ENCODE measurements around the gene IL10RA.
"Not testable (repeated sequence)": the region's sequence is repeated elsewhere in the genome, so short reads cannot be mapped to it uniquely, and the experiment has no call there.

The IL10RA gene

DNA sequence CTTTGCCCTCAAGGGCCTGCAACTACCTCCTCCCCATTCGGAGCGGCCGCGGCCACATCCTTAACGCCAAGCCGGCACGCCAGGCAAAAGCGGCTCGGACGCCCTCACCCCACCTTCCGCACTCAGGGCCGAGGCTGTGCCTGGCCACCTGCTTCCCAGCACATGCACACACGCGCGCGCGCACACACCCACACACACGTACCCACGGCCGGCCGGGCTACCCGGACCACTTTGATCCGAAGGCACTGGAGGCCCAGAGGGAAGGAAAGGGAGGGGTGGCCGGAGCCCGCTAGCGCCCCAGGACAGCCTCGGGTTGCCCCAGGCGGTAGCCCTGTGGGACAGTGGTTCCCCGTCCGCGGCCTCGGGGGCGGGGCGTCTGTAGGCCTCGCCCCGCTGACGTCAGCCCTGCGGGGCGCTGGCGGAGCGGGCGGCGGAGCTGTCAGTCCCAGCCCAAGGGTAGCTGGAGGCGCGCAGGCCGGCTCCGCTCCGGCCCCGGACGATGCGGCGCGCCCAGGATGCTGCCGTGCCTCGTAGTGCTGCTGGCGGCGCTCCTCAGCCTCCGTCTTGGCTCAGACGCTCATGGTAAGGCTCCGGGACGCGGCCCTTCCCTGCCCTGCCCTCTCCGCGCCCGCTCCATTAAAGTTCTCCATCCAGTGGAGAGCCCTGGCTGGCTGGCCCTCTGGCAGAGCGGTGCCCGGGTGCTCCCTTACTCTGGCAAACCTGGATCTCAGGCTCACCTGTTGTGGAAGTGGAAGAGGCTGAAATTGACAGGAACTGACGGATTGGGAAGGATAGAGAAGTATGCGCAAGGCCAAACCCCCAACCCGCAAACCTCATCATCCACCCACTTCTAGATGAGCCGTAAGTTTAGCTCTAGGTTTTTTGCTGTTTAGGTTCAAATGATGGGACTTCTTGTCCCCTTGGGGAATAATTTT, at the start of gene IL10RA:
TSS of gene IL10RA (plus strand) at position 442 of the 935 bp plus-strand sequence. CDS start at position 516, 74 bp downstream.
- DNase-seq = peak; percentile 89

DNA sequence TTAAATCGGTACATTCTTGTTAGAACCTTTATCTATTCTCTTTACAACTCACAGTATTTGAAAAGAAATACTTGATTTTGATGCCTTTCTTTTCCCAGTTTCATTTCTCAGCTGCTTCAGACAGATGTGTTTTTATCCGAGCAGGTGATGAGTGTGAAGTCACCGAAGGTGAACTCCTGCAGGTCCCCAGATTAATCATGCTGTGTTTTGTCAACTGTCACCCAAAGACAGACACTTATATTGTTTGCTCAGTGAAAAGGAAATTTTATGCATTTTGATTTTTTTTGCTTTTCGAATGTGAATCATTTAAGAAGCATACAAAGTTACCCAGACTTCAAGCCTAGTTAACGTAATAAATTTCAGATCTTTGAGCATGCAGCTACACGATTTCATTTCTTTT, 49.2 kb upstream of the IL10RA start:
- DNase-seq = no peak

- DNase-seq = no peak
These were observed 45.5 kb upstream of the IL10RA start for GRCh38 chr11:117940736-117941135.

DNA sequence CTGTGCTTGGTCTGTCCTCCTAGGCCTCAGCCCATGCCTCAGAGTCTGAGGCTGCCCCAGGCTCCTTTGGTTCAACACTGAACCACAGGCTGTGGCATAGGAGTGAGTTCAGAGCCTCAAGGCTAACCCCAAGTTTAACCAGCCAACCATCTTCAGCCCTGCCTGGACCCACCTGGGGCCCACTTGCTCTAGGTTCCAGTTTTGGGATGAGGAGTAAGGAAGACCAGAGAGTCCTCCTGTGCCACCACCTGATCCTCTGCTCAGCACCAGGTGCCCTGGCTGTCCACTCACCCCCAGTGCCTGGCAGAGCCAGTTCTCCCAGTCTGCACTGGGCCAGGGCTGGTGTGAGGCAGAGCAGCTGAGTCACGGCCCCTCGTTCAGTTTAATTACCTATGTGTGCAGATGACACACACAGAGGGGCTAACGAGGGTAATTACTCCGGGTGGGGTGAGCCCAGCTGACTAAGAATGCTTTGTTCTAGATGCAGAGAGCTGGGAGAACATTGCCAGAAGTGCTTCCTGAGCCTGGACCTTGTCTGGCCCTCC, 45.0 kb upstream of the IL10RA start:
- peak; percentile 93 for DNase-seq

DNA sequence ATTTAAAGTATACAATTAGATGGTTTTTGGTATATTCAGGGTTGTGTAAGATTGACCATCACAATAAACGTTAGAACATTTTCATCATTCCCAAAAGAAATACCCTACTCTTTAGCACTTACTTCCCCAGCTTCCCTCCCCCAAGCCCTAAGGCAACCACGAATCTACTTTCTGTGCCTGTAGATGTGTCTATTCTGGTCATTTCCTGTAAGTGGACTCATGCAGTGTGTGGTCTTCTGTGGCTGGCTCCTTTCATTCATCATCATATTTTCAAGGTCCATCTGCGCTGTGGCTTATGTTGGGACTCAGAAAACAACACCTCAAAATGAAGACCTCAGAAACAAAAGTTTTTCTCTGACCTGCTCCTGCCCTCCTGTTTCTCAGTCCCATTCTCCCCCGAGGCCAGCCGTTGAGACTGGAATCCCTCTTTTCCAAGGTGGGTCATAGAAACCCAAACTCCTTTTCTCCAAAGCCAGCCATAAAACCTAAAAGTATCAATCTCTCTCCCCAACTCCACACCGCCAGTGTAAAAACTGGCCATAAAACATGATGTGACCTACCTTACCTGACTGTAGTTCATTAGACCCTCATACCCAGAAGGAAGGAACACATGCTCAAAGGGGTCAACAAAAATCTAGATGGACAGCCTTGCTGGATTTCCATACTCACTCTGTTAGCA, 44.1 kb upstream of the IL10RA start:
- DNase-seq = no peak

- DNase-seq = no peak
These were observed 41.6 kb upstream of the IL10RA start for GRCh38 chr11:117944554-117944953.

DNA sequence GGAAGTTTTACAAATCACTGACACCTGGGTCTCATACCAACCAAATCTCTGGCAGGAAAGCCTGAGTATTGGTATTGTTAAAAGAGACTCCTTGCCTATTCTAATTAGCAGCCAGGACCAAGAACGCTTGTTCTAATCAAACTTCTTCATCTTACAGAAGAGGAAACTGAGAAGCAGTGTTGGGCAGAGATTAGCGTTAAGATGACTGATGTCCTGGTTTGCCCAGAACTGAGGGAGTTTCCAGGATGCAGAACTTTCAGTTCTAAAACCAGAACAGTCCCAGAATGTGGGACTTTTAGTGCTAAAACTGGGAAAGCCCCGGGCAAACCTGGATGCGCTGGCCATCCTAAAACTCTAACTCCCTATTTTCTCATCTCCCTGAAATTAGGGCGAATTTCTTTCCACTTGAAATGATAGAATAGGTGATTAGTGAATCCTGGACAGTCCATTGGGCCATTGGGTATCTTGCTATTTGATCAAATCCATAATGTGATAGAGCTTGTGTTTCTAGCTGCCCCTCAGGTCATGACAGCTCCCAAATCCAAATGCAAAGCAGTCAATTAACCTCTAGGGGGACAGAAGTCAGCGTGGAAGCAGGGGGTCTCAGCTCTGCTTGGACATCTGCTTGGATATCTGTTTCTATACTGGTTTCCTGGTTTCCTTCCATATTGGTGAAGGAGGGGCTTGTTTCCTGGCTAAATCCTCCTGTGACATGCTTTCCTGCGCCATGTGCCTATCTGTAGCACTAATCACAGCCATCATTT, 41.0 kb upstream of the IL10RA start:
- no peak for DNase-seq

- no peak for DNase-seq
These were observed 39.9 kb upstream of the IL10RA start for GRCh38 chr11:117946156-117946841.

DNA sequence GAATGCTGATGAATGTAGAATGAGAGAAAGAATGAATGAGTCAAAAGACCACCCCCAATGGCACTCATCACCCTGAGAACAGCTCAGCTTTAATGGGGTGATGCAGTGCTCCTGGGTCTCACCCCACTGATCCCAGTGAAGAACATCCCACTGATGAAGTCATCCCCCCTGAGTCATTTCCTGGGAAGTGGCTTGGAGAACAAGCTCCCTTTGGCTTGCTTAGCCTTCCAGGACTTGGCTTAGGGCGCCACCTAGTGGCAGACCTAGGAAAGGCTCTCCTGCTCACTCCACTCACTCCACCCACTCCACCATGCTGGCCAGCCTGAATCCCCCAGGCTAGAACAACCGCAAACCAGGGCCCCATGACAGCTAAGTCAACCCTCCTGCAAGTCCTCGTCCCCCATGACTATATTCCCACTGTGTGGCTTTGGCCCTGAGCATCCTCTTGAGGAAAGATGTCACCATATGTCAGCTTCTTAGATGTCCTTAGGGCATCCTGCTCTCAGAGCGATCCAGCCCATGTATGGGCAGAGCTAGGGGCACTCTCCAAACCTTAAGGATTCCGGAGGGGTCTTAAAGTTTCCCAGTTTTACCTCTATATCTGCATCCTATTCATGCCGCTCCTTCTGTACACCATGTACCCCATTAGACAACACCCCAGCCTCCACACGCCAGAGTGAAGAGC, 39.2 kb upstream of the IL10RA start:
- peak; percentile 97 for DNase-seq

GRCh38 chr11:117947751-117948150, 38.4 kb upstream of the IL10RA start:
- not testable (repeated sequence) for DNase-seq

DNA sequence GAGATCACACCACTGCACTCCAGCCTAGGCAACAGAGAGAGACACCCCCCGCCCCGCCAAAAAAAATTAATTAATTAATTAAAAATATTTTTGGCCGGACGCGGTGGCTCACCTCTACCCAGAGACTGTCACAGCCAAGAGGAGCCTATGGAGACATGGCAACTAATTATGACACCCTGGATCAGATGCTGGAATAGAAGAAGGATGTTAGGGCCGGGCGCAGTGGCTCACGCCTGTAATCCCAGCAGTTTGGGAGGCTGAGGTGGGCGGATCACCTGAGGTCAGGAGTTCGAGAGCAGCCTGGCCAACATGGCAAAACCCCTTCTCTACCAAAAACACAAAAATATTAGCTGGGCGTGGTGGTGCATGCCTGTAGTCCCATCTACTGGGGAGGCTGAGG, 37.7 kb upstream of the IL10RA start:
- DNase-seq = not testable (repeated sequence)

DNA sequence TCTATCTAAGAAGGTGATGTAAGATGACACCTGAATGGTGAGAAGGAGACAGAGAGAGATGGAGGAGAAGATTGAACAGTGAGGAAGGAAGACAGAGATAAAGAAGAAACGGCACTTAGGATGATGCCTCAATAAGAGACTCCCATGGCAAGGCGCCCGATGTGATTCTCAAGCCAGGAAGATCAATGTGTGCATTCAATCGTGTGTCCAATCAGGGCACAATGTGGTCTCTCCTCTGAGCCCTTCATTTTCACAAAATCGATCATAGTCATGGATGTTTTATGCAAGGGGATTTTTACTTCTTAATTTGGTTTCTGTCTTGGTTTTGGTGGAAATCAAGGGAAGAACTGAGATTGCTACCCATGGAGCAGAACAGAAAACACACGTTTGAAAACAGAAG, 37.1 kb upstream of the IL10RA start:
- no peak for DNase-seq

- peak; percentile 67 for DNase-seq
These were observed 35.9 kb upstream of the IL10RA start for GRCh38 chr11:117950301-117950700.

DNA sequence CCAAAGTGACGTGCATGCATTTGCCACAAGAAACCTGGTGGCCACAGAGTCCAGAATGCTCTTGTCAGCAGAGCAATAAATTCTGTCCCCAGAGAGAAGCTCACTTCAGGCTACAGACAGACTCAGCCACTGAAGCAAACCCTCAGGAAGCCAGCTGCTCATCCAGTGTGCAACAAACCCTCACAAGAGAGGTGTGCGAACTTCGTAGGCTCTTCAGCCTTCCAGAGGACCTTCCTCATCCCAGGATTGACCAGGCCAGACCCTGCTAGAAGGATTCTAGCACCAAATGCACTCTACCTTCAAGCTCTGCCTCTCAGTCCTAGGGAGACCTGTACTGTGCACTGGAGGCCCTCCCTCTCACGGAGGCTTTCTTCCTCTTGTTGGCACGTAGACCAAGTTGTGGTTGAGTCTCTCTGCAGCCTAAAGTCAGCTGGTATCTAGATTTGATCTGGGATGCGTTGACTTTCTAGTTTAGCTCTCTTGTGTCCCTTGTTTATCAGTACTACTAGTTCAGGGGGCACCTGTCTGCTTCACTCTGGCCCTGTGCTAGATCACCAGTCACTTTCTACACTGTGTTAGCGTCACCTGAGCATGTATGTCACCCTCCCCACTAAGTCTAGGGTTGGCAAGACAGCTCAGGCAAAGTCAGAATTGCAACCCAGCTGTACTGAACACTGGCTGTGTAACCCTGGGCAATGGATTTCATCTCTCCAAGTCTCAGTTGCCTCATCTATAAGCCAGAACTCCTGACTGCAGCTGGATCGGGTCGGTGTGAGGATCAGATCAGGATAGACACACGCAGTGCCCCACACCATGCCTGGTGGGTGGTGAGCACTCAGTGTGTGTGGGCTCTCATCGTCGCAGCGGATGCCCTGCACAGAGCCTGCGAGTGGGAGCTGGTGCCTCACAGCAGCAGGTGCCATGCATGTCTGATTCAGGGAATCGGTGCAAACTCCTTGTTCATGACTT, 34.9 kb upstream of the IL10RA start:
- DNase-seq = no peak

DNA sequence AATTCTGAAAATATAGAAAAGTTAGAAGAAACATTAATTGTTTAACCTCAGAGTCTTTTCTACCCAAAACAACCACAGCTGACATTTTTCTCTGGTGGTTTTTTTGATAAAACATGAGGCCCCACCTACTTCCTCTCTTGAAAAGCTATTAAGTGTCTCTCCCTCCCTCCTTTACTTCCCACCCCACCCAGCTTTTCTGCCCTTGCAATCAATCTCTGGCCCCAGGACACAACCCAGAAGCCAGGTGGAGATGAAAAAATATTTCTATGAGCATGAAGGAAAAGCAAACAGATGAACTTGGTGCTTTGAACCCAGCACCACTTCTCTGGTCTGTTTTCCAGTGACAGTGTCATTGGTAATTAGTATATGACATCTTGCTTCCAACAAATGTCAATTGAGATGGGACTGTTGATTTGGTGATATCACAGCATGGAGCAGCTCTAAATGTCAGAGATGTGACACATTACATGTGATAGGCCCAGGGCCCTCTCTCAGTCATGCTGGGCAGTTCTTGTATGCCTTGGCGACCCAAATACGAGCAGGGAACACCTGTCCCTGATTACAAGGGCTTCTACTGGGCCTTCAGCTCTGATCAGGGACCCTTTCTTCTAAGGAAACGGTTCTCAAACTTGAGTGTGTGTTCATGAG, 33.0 kb upstream of the IL10RA start:
- no peak for DNase-seq

DNA sequence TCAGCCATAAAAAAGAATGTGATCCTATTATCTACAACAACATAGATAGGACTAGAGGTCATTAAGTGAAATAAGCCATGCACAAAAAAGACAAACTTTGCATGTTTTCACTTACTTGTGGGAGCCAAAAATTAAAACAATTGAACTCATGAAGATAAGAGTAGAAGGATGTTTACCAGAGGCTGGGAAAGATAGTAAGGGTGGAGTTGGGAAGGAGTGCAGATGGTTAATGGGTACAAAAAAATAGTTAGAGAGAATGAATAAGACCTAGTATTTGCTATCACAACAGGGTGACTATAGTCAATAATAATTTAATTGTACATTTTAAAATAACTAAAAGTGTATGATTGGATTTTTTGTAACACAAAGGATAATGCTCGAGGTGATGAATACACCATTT, 27.2 kb upstream of the IL10RA start:
- no peak for DNase-seq

DNA sequence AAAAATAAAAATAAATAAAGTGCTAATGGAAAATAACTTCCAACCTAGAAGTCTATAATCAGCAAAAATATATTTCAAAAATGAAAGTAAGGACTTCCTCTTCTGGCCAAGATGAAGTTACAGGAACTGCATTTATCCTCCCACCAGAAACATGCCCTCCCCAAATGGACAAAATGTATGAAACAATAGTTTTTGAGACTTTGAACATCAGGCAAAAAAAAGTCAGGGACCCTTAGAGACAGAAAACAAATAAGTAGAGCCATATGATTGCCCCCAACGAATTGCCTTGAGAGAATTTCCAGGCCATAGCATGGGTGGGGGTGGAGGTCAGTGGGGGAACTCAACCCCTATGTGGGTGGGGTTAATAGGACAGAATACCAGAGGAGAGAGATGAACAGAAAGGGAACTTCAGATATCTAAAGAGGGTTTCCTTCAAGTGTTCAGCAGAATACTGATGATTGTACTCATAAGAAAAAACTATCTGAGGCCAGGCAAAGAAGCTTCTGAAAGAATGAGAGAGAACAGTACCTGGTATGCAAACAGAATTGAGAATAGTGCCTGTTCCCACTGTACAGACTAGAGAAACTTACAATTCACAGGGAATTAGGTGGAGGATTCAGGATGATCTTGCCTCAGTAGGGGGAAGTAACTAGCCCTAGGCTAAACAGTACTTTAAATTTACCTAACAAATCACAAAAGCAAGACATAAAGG, 26.6 kb upstream of the IL10RA start:
- no peak for DNase-seq

- no peak for DNase-seq
These were observed 25.8 kb upstream of the IL10RA start for GRCh38 chr11:117960406-117960805.

- DNase-seq = no peak
These were observed 24.3 kb upstream of the IL10RA start for GRCh38 chr11:117961896-117962295.
